ENCODE data around the gene PHF11. TPM values are rescaled to one million over a fixed set of nuclear protein-coding genes. Genes with fewer than 3 reads are reported as not detected.
"Not testable (repeated sequence)": the region's sequence is repeated elsewhere in the genome, so short reads cannot be mapped to it uniquely, and the experiment has no call there.

The PHF11 gene
- total RNA-seq, 1 donor from 2014 or later: 16.4 TPM

GRCh38 chr13:49472186-49472585 lies 23.6 kb upstream of the PHF11 start:
- Mint-ChIP-seq H3K27ac (ENCODE audit: unreplicated experiment) (no peak overlapping the region), H3K4me3 (ENCODE audit: unreplicated experiment) (no peak overlapping the region), H3K4me1 (ENCODE audit: unreplicated experiment) (no peaks in the 10 kb centered on the region), H3K9me3 (ENCODE audit: unreplicated experiment) (no peaks in the 10 kb centered on the region), H3K36me3 (ENCODE audit: low read depth, unreplicated experiment) (no peaks in the 10 kb centered on the region), H3K27me3 (ENCODE audit: unreplicated experiment) (no peaks in the 10 kb centered on the region)
- TF ChIP-seq CTCF (IDR thresholded peaks at IDR 0.05; ENCODE audit: unreplicated experiment): no peak
- DNase-seq (ENCODE audit: low spot score): no peak

- Mint-ChIP-seq H3K9me3 (ENCODE audit: unreplicated experiment) (no peaks in the 10 kb centered on the region), H3K36me3 (ENCODE audit: low read depth, unreplicated experiment) (no peaks in the 10 kb centered on the region), H3K4me1 (ENCODE audit: unreplicated experiment) (no peaks in the 10 kb centered on the region), H3K27ac (ENCODE audit: unreplicated experiment) (no peak overlapping the region), H3K27me3 (ENCODE audit: unreplicated experiment) (no peaks in the 10 kb centered on the region), H3K4me3 (ENCODE audit: unreplicated experiment) (no peak overlapping the region)
- DNase-seq (ENCODE audit: low spot score): no peak
- TF ChIP-seq CTCF (IDR thresholded peaks at IDR 0.05; ENCODE audit: unreplicated experiment): no peak
Measured at GRCh38 chr13:49476529-49476928, 19.2 kb upstream of the PHF11 start.

- H3K36me3 Mint-ChIP-seq (ENCODE audit: low read depth, unreplicated experiment): peaks cover 3% of the 10 kb centered on the region
- H3K4me1 Mint-ChIP-seq (ENCODE audit: unreplicated experiment): no peaks in the 10 kb centered on the region
- no peak overlapping the region for H3K27ac Mint-ChIP-seq (ENCODE audit: unreplicated experiment)
- no peaks in the 10 kb centered on the region for H3K27me3 Mint-ChIP-seq (ENCODE audit: unreplicated experiment)
- H3K4me3 Mint-ChIP-seq (ENCODE audit: unreplicated experiment): no peak overlapping the region
- no peak for DNase-seq (ENCODE audit: low spot score)
- H3K9me3 Mint-ChIP-seq (ENCODE audit: unreplicated experiment): no peaks in the 10 kb centered on the region
- no peak for TF ChIP-seq CTCF (IDR thresholded peaks at IDR 0.05; ENCODE audit: unreplicated experiment)
Measured at GRCh38 chr13:49481788-49482187, 14.0 kb upstream of the PHF11 start.

- Mint-ChIP-seq H3K4me1 (ENCODE audit: unreplicated experiment) (peaks cover 4% of the 10 kb centered on the region), H3K9me3 (ENCODE audit: unreplicated experiment) (no peaks in the 10 kb centered on the region), H3K27me3 (ENCODE audit: unreplicated experiment) (no peaks in the 10 kb centered on the region), H3K27ac (ENCODE audit: unreplicated experiment) (no peak overlapping the region), H3K36me3 (ENCODE audit: low read depth, unreplicated experiment) (peaks cover 3% of the 10 kb centered on the region), H3K4me3 (ENCODE audit: unreplicated experiment) (no peak overlapping the region)
- DNase-seq (ENCODE audit: low spot score): no peak
- TF ChIP-seq CTCF (IDR thresholded peaks at IDR 0.05; ENCODE audit: unreplicated experiment): no peak
Measured at GRCh38 chr13:49488563-49488962, 7.2 kb upstream of the PHF11 start.

- DNase-seq (ENCODE audit: low spot score): no peak
- Mint-ChIP-seq H3K27me3 (ENCODE audit: unreplicated experiment) (peaks cover 4% of the 10 kb centered on the region), H3K27ac (ENCODE audit: unreplicated experiment) (no peak overlapping the region), H3K36me3 (ENCODE audit: low read depth, unreplicated experiment) (peaks cover 3% of the 10 kb centered on the region), H3K4me3 (ENCODE audit: unreplicated experiment) (no peak overlapping the region), H3K4me1 (ENCODE audit: unreplicated experiment) (peaks cover 6% of the 10 kb centered on the region), H3K9me3 (ENCODE audit: unreplicated experiment) (no peaks in the 10 kb centered on the region)
- no peak for TF ChIP-seq CTCF (IDR thresholded peaks at IDR 0.05; ENCODE audit: unreplicated experiment)
Measured at GRCh38 chr13:49494645-49495044, 1.1 kb upstream of the PHF11 start.

- not testable (repeated sequence) for H3K4me1 Mint-ChIP-seq (ENCODE audit: unreplicated experiment); H3K36me3 Mint-ChIP-seq (ENCODE audit: low read depth, unreplicated experiment); H3K9me3 Mint-ChIP-seq (ENCODE audit: unreplicated experiment); DNase-seq (ENCODE audit: low spot score); H3K27me3 Mint-ChIP-seq (ENCODE audit: unreplicated experiment)
- Mint-ChIP-seq H3K27ac (ENCODE audit: unreplicated experiment) (peak overlapping the region; percentile 27), H3K4me3 (ENCODE audit: unreplicated experiment) (peak overlapping the region; percentile 43)
Measured at GRCh38 chr13:49496837-49497236, 1.1 kb downstream of the PHF11 start.
